NOMO-1 treated with dmso at 0.1 percent for 144 hours (cell line): Measurements from ENCODE around the gene ANTKMT.

Experiments used
- DNase-seq: peaks from one replicate; lab custom pipeline; 2025; ENCODE audit not compliant: unreplicated experiment; lab: John Stamatoyannopoulos, UW

Gene ANTKMT

DNA sequence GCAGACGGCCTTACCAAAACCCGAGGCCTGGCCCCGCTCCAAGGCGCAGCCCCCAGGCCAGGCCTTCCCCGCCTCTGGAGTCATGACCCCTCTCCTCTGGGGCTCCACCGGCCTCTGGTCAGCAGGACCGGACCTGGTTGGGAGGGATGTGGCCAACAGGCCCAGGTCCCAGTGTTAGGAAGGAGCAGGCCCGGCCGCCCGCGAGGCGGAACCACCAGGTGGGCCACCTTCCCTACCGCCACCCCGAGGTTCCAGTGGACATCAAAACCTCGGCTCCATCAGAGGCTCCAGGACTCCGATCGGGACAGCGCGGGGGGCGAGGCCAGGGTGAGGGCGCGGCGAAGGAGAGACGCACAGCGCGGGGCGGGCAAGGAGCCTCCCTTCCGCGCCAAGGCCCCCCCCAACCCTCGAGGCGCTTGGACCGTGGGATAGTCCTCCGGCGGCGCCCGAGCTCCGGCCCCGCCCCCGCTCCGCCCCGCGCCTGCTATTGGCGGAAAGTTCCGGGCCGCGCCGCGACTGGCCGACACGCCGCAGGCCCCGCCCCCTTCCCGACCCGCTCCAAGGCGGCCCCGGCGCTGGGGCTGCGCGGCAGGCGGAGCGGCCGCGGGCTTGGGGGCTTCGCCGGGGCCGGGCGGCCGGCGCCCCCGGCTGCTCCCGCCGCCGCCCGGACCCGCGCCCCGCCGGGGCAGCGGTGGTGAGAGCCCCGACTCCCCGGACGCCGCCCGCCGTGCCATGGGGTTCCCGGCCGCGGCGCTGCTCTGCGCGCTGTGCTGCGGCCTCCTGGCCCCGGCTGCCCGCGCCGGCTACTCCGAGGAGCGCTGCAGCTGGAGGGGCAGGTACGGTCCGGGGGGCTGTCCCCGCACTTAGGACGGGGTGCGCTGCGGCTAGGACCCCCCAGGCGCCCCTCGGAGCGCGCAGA lies 6.1 kb upstream of the ANTKMT start, which contains the start of gene METRN:
Gene METRN, plus strand, starts transcription at position 561 of the 919 bp plus-strand sequence. Its CDS starts 172 bp downstream, at position 733.
- DNase-seq, result peak; percentile 79

- DNase-seq, result no peak
Observed at GRCh38 chr16:715477-716199, 5.3 kb upstream of the ANTKMT start.

- no peak for DNase-seq
Observed at GRCh38 chr16:716200-716568, 4.8 kb upstream of the ANTKMT start.

DNA sequence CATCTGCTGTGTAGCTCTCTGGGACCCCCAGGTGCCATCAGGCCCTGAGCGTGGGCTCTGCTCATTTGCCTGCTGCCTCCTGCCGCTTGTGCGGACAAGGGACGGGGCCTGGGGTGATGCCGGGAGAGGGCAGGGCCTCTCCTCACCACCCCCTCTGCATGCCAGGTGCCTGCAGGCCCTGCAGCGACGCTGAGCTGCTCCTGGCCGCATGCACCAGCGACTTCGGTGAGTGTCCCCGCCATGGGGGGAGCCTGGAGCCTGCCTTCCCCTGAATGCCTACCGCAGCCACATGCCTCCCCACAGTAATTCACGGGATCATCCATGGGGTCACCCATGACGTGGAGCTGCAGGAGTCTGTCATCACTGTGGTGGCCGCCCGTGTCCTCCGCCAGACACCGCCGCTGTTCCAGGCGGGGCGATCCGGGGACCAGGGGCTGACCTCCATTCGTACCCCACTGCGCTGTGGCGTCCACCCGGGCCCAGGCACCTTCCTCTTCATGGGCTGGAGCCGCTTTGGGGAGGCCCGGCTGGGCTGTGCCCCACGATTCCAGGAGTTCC lies 4.1 kb upstream of the ANTKMT start:
- no peak for DNase-seq

DNA sequence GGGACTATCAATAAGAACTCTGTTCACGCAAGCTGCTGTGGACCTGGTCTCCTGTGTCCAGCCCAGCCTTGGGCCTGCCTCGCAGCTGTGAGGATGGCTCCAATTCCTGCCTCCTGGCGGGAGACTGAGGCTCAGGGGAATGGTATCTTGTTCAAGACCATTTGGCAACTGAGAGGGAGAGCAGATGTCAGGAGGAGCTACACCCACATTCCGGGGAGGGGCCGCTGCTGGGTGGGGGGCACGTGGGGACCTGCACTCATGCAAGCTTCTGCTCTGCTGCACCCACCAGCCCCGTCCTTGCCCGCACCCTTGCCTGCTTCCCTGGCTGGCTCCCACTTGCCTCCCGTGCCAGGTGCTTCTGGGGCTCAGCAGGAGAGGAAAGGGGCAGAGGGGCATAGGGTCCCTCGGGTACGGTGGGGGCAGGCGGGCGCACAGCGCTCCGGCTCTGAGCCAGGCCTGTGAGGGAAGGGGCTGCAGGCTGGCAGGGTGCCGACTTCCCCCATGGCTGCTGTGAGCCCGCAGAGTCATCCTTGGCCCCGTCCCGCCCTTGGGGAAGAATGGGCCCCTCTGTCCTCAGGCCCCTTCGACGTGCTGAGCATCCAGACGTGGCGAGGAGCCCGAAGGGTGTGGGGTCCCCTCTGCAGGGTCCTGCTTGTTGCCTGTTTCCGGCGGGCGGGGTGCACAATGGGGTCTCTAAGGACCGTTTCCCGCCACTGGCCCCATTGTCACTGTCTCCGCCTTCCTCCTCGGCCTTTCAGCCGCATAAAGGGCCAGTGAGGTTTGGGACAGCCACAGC lies 3.3 kb upstream of the ANTKMT start:
- DNase-seq, result no peak

GRCh38 chr16:718389-718788 lies 2.6 kb upstream of the ANTKMT start:
- no peak for DNase-seq

DNA sequence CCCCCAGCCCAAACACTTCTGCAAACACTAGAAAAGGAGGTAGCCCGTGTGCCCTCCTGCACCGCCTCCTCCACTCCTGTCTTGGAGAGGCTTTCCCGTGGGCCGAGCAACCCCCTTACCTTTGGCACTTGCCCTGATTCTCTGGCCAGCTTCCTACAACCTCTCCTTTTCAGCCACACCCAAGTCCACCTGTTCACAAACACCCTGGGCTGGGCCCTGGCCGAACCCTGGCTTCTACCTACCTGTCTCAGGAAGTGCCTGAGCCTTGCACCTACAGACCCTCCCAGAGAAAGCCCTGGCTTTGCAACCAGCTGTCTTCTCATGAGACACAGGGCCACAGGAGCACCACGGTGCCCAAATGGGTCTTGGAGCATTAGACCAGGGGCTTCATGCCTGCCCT lies 2.0 kb upstream of the ANTKMT start:
- no peak for DNase-seq

DNA sequence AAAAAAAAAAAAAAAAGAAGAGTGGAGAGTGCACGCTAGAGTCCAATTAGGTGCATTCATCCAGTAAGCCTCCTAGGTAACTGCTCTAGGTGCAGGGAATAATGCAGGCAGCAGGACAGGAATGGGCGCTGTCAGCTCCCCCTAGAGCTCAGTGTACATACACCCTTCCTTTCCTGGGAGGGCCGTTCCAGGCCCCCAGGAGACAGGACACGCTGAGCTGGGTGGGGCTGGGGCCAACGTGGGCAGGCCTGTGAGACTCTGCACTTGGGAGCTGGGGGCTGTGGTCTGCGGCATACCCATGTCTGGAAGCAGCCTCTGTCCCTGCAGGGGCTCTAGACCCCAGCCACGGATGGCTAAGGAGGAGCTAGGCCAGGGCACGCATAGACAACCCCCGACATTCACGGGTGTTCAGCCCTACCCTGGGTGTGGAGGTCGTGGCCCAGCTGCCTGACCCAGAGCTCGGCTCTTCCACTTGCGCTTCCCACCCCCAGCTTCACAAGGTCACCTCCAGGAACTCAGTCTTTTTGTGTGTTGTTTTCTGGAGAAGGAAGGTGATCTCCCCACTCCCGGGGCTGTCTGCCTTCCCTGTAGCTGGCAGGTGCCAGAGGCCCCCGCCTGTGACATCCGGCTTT lies 1.0 kb upstream of the ANTKMT start:
- DNase-seq, result no peak

- no peak for DNase-seq
Observed at GRCh38 chr16:720447-720989, 428 bp upstream of the ANTKMT start.

DNA sequence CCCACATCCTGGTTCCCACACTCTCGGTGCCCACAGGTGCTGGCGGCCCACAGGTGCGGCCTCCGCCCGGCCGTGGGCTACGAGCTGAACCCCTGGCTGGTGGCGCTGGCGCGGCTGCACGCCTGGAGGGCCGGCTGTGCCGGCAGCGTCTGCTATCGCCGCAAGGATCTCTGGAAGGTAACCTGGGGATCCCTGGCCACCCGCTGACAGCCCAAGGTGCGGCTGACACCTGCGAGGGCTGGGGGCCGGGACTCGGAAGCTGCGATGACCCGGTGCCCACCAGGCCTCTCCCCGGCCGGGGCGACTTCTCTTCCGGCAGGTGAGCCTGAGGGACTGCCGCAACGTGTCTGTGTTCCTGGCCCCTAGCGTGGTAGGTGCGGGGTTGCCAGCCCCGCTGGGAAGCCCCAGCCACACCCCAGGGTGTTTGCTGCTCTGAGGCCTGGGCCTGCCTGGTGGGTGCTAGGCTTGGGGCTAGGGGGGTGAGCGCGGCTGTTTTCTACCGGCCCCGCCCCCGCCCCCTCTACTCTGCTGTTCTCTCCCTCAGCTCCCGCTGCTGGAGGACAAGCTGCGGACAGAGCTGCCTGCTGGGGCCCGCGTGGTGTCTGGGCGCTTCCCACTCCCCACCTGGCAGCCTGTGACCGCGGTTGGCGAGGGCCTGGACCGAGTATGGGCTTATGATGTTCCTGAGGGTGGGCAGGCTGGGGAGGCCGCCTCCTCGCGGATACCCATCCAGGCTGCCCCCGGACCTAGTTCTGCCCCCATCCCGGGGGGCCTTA lies 1.0 kb downstream of the ANTKMT start:
- DNase-seq, result no peak

- DNase-seq, result no peak
Observed at GRCh38 chr16:722835-723633, 2.1 kb downstream of the ANTKMT start.

DNA sequence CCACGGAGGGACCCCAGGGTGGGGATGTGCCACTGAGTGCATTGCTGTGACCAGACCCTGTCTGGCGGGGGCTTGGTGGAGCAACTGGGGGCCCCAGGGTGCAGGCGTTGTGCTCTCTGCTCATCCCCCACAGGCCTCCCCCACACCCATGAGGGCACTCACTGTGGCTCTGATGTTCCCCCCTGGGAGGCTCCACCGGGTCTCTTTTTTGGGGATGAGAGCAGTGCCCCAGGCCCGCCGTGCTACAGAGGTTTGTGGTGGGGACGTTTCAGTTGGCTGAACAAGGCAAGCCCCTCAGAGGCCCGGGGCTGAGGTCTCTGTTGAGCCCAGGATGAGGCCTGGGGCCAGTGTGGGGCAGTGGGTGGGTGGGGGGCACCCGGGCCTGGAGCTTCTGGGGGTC lies 2.7 kb downstream of the ANTKMT start:
- no peak for DNase-seq

GRCh38 chr16:724188-725040 lies 3.5 kb downstream of the ANTKMT start:
- DNase-seq, result no peak

DNA sequence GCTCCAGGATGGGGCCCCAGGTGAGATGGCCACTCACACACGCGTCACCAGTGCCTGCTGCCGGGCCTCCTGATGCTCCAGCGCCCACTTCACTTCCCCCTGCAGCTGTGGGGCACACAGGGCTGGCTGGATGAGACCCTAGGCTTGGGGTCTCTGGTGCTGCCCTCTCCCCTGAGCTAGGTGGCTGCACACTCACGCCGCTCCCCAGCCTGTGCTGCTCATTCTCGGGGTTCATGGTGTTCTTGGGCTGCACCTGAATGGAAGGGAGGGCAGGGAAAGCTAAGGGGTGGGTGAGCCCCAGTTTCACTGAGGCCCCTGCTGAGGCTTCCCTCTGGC lies 4.1 kb downstream of the ANTKMT start:
- no peak for DNase-seq

- no peak for DNase-seq
Observed at GRCh38 chr16:725463-726187, 4.7 kb downstream of the ANTKMT start.

DNA sequence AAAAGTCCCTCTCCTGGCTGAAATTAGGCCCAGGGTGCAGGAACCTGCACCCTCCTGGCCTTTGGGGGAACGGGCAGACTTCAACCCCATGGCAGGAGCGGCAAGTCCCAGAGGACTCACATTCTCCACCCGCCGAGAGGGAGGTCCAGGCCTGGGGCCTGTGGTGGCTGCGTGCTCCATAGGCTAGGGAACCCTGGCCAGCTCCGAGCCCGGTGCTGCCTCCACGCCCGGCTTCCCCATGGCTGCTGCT lies 5.2 kb downstream of the ANTKMT start:
- DNase-seq, result no peak

DNA sequence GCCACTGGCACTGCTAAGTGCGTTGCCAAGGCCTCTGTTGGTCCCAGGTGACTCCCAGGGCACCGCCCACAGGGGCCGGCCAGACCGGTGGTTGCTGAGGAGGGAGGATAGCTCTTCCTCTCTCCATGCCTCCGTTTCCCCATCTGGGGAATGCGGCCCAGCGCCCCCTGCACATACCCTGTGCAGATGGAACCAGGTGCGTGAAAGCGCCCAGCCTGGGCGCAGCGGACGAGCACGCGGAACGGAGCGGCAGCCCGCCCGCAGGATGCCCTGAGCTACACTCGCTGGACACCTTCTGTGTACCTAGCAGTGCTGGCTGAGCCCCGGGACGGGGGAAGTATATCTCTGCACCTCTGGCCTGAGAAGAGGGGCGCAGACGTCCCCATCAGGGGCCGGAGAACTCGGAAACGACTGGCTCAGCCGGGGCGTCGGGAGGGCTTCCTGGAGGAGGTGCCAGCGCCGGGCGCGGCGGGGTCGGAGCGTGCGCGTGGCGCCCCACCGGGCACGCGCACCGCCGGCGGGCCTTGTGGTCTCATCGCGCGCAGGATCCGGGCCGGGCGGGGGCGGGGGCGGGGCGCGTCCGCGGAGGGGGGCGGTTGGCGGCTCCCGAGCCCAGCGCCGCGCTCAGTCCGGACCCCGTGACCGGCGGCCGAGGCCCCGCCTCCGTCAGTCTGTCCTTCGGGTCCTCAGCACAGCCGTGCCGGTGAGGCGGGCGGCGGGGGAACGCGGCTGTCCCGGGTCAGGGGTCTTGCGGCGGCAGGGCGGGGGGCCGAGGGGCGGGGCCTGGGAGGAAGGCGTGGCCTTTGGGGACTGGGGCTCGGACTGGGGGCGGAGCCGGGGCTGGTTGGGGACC lies 5.7 kb downstream of the ANTKMT start, which contains the start of the genes CCDC78 and HAGHL:
Gene CCDC78, minus strand, starts transcription at position 6 of the 853 bp plus-strand sequence. CDS start 76 bp downstream, outside the sequence.
Gene HAGHL, plus strand, starts transcription at position 669 of the 853 bp plus-strand sequence. CDS start 404 bp downstream, outside the sequence.
- DNase-seq, result peak; percentile 36
